Activated naive CD8-positive, alpha-beta T cell treated with anti-CD3 and anti-CD28 coated beads, Interleukin-2, amount 50 U/mL, for 16 hours (primary cell): ENCODE results near the gene RMND5A.
"Not testable (repeated sequence)": the region's sequence is repeated elsewhere in the genome, so short reads cannot be mapped to it uniquely, and the experiment has no call there.

Source experiments
- DNase-seq: peaks from one replicate; pipeline ENCODE4 v3.0.0-alpha.2; 2020; ENCODE audit warnings: low read depth, low spot score

Gene RMND5A

DNA sequence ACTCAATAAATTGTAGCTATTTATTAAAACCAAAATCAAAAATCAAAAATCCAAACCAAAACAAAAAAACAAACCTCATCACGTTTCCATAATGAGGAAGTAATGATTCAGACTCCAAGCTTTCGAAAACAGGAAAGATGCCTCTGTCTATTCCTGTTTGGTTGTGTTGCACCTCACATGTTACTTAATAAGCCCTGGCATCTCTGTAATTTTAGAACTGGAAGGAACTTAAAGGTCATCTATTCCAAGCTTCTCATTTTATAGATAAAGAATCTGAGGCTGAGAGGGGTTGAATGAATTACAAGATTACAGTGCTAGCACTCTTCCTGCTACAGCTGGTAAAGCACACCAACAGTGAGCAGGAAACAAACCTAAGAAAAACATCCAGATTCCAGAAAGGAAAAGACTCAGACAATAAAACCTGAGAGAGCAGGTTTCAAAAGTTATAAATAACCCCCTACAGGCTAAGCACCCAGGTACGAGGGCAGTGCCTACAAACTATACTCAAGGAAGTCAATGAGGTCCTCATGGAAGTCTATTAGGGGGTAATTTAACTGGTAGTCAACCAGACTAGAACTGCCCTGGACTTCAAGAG lies 5.4 kb upstream of the RMND5A start:
- DNase-seq = not testable (repeated sequence)

DNA sequence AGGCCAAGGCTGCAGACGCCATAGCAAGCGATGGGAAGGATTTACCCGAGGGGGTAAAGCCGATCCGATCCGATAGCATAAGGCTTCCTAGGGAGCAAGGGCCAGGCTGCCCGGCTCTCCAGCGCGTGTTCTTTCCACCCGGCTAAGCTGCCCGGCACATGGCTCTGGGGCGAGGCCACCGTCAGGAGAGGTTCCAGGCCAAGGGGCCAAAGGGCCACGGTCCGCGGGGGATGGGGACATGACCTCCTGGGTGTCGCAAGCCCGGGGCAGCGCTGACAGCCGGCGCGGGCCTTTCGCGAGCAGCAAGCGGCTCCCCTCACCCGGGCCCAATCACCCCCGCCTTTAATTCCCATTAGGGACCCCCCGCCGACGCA lies 841 bp upstream of the RMND5A start:
- DNase-seq = not testable (repeated sequence)

DNA sequence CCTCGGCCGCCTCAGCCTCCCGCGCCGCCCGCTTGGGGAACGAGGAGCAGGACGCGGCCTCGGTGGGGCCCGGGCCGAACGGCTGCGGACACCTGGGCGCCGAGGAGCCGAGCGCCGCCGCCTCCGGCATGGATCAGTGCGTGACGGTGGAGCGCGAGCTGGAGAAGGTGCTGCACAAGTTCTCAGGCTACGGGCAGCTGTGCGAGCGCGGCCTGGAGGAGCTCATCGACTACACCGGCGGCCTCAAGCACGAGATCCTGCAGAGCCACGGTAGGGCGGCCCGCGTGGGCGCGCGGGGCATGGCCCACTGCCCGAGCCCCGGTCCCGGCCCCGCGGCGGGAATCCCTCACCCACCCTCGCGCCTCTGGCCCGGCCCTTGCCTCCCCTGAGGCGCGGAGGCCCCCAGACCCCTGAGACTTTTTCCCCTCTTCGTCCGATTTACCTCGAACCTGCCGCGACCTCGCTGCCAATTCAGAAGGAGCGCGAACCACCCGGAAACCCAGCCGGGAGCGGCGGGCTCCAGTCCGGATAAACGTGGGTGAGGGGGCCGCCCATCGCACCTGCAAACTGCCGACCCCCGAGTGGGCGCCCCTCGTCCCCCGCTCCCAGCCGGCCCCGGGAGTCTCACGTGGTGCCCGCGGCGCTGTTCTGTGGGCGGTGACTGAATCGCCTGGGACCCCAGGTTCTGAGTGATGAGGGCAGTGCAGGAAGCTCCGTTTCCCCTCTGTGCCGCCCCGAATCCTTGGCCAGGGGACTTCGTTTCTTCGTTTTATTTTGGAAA lies 639 bp downstream of the RMND5A start:
- peak; percentile 11 for DNase-seq

DNA sequence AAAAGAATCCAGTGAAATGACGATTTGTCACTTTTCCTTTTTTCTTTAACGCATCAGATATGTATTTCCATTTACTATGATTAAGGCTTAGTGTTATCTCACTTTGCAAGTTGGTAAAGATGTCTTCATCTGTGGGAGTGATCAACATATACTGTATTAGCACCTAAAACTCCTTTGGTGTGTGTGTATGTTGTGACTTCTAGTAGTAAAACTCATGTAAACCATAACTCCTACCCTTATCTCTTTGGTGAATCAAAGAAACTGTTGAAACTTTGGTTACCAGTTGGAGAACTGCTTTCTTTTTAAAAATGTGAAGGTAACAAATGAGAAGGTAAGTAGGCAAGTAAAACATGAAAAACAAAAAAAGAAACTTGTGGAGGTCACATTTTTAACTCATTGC lies 5.6 kb downstream of the RMND5A start:
- DNase-seq = not testable (repeated sequence)

DNA sequence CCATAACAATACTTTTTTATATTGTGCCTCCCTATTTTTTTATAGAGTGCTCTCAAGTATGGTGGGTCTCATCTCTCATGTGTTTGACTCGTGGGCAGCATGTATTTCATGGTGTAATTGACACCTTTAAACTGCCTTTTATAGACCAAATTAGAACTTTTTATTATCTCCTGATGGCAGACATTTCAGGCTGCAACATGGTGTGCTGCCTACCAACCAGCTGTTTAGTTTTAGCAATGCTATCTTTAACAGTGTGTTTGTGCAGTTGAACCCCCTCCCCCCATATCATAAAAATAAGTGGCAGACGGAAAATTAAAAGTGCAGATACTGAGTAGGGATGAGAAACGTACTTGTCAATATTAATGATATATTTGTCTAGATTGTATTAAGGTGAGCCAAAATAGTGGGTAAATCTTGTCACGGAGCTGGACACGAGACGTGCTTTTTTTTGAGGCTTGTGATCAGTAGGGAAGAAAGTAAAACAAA lies 12.0 kb downstream of the RMND5A start:
- DNase-seq = not testable (repeated sequence)

DNA sequence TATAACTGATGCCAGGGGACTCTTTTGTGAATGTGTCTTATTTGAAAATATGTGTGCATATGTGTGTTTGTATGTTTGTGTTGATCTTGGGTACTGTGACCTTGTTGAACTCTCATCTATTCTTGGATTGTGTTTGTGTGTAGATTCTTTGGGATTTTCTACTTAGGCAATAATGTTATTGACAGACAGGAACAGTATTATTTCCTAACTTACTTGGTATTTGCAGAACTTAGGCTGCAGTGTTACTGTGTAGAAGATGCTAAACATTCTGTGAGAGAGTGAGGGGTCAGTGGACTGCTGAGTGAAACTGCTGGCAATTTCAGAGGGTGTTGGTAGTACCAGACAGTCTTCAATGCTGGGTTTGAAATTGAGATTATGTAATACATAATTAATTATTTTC lies 12.7 kb downstream of the RMND5A start:
- not testable (repeated sequence) for DNase-seq

DNA sequence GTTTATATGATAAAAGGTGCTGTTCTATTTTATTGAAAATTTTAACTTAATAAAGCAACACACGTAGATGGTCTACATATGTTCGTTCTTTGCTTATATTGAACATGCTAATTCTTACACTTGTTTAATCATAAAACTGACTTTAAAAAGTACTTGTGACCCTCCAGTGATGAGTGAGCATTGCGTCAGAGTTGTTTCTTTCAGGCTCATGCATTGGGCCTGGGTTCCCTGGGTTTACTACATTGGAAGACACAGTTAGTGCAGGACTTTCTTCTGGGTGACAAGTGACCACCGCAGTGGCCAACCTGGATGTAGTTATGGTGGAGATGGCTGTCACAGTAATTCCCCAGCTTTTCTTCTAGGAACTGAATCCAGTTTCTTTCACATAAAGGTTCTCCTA lies 13.4 kb downstream of the RMND5A start:
- not testable (repeated sequence) for DNase-seq

DNA sequence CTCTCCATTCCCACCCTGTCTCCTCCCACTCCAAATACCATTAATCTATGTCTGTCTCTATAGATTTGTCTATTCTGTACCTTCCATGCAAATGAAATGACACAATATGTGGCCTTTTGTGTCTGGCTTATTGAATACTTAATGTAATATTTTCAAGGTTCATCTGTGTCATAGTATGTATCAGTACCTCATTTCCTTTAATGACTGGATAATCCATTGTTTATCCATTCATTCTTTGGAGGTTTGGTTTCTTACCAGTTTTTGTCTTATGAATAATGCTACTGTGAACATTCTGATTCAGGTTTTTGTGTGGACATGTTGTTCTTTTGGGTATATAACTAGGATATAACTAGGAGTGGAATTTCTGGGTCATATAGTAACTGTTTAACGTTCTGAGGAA lies 14.8 kb downstream of the RMND5A start:
- DNase-seq = not testable (repeated sequence)

DNA sequence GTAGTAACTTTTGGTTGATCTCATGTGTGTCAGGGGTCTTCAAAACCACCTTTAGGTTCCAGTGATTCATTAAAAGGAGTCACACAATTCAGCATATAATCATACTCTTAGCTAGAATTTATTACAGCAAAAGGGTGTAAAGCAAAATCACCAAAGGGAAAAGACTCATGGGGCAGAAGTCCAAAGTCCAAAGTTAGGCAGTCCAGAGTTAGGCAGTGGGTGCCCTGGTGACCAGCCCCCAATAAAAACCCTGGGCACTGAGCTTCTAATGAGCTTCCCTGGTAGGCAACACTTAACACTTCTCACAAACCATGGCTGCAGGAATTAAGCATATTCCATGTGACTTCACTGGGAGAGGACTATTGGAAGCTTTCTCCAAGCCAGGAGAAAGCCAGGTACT lies 19.4 kb downstream of the RMND5A start:
- DNase-seq = not testable (repeated sequence)

DNA sequence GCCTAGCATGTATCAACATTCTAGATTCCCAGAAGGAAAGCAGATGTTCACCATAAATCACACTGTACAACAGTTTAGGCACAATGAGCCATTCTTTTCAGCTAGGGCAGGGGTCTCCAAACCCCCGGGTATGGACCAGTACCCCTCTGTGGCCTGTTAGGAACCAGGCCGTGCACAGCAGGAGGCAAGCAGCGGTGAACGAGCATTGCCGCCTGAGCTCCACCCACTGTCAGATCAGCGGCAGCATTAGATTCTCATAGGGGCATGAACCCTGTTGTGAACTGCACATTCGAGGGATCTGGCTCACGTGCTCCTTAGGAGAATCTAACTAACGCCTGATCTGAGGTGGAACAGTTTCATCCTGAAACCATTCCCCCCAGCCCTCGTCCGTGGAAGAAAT lies 19.8 kb downstream of the RMND5A start:
- DNase-seq = not testable (repeated sequence)

DNA sequence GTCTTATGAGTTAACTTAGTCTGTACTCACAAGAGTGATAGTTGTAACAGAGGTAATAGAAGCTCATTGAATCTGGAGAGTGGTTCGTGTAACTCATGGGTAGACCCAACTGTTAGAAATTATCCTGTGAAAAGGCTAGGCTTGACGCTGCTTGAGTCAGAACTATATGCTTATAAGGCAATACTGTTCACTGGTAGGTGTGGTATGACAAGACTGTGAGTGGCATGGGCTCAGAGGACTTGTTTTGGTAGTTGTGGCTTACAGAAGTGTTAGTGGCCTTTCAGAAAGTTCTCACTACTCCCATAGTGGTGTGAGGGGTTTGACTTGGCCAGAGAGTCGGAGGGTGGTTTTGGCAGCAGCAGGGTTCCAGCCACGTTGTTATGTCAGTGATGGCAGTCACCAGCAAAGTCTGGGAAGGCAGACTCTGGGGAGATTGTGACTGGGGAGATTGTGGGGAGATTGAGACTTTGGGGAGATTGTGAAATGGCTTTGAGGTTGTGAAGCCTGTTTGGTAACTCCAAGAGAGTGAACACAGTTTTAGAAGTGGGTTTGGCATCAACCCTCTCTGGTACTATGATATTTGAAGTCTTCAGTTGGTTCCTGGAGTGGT lies 21.9 kb downstream of the RMND5A start:
- not testable (repeated sequence) for DNase-seq

DNA sequence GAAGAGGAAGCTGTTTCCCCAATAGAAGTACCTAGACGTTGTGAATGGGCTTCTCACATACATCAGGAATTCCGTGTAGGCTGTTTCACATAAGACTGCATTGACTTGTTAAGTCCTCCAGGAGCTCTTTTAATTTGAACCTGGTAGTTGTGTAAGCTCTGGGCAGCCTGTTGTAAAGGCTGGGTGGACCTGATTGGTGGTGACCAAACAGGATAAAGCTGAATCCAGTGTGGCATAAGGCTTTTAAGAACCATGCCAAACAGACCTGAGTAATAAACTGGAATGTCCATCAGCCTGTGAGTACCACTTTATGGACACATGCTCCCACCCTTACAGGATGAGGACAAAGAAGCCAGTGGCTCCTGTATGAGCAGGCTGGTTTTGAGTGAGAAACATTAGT lies 24.1 kb downstream of the RMND5A start:
- DNase-seq = no peak

DNA sequence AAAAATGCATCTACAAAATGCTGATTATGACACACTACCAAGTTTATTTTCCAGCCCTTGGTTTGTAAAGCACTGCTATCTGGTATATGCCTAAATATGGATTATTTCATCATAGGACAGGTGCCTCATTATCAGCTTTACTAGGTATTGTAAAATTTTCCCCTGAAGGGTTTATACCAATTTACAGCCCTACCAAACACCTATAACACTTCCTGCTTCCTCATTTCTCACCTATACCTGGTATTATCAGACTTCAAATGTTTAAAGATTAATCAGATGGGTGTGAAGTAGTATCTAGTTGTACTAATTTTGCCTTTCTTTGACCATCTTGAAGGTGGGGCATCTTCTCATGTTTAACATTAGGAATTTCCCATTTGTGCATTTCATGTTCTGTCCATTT lies 26.8 kb downstream of the RMND5A start:
- DNase-seq = no peak

DNA sequence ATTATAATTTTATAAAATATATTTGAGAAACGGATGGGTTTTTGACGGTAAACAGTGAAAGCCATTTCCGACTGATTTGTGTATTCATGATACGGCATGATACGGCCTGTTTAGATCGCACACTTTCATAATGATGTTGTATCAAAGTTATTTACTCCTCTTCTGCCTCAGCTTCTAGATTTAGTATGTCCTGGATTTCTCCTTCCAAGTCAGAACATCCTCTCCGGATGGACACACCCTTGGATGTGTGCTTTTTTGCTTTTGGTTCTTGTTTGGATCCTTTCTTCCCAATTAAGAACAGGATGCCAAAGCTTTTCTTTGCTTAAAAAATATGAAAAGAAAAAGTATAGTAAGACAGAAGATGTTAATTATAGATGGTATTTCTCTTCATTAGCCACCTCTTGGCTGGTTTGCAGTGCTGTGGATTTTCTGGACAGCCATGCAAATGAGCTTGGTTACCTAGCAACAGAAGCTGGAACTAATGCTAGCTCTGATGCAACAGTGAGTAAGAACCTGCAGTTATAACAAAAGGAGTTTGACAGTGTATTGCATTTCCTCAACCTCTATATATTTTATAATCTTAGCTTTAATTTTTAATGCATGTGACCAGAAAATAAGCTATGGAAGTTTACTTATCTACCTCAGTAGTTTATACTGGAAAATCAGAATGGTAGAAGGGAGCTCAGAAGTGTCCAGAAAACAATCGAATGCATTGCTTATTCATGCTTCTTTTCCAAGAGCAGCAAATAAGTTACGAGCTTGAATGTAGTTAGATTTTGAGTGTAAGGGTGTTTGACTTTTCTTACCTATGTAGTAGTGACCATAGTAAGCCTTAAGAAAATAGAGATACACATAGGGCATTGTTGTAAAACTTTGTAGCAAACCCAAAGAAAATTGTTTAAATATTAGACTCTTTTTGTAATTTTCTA lies 27.9 kb downstream of the RMND5A start:
- DNase-seq = no peak

DNA sequence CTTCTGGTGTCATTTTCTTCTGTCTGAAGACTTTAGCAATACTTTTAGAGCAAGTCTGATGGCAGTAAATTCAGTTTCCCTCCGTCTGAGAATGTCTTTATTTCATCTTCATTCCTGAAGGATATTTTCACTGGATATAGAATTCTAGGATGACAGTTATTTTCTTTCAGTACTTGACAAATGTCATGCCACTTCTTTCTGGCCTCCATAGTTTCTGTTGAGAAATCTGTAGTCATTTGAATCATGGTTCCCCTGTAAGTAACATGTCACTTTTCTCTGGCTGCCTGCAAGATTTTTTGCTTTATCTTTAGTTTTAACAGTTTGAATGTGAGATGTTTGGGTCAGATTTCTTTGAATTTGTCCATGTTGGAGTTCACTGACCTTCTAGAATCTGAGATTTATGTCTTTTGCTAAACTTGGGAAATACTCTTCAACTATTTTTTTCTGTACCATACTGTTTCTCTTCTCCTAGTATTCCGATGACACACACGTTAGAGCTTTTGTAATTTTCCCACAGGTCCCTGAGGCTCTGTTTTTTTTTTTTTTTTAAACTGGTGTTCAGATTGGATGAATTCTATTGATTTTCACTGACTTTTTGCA lies 30.2 kb downstream of the RMND5A start:
- DNase-seq = no peak

DNA sequence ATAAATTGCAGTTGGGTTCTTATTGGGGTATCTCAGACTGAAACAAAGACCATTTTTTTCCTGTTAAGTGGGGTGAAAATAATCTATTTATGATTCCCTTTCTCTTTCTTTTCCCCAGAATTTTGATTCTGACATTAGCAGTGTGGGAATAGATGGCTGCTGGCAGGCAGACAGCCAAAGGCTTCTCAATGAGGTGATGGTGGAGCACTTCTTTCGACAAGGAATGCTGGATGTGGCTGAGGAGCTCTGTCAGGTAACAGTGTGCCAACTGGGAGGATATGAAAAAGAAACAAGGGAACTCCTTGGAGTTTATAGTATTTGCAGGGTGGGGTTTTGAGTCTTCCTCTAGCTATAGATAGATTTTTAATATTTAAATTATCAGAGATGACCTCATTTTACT lies 31.7 kb downstream of the RMND5A start:
- no peak for DNase-seq

DNA sequence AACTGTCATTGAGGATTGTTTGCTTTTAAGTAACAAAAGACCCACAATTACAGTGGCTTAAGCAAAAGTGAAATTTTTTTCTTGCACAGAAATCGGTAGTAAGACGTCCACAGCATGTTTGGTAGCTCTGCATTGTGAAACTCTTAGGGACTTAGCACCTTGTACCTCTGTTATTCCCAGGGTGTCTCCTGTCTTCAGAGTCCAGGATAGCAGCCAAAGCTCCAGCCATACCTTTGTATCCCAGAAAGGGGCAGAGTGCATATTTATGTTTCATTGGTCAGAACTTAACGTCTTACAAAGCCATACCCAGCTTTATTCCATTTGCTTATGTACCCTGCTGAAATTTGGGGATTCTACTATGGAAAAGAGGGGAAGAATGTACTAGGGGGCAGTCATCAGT lies 32.8 kb downstream of the RMND5A start:
- DNase-seq = no peak

DNA sequence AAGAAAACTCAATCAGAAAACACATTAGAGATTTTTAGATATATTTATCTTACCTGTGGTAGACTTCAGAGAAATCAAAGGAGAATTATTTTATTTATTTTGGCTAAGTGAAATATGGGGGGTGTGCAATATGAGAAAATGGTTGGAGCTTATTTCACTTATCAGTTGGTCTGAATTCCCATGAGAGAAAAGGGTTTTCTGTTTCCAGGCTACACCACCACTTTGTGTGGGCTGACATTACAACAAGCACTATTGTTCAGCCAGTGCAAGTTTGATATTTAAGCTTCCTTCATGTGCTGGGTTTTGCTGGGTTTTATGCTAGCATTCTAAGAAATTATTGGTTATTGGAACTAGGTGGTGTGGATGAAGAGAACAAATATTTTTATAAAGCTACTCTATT lies 33.5 kb downstream of the RMND5A start:
- DNase-seq = no peak

DNA sequence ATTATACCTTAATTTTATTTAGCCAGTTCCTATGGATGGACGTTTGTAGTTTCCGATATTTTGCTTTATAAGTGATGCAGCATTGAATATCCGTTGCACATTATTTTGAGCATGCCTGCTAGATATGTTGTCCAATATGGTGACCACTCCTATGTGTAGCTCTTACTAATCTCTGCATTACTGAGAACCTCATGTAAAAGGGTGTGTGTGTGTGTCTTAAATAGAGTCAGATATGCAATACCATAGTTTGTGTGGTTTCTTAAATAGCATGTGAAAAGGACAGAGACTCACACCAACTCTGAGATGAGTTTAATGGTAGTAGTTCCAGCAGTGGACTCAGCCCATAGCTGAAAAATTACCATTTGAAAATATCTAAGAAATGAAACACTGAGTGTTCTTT lies 38.3 kb downstream of the RMND5A start:
- DNase-seq = no peak

DNA sequence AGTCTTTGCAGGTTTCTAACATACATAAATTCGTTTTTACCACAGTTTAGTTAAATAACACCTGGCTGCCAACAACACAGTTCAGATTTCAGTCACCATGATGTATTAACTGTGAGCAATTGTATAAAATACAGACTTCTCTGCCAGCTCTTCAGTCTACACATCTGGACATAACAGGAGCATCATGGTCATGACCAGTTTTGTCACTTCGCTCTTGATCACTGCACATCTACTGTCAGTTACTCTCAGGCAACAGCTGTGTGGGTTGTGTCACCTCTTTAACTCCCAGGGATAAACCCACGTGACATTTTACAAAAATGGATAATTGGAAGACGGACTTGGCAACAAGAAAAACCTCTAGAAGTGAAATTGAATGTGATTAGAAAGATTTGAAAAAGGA lies 40.3 kb downstream of the RMND5A start:
- DNase-seq = no peak

DNA sequence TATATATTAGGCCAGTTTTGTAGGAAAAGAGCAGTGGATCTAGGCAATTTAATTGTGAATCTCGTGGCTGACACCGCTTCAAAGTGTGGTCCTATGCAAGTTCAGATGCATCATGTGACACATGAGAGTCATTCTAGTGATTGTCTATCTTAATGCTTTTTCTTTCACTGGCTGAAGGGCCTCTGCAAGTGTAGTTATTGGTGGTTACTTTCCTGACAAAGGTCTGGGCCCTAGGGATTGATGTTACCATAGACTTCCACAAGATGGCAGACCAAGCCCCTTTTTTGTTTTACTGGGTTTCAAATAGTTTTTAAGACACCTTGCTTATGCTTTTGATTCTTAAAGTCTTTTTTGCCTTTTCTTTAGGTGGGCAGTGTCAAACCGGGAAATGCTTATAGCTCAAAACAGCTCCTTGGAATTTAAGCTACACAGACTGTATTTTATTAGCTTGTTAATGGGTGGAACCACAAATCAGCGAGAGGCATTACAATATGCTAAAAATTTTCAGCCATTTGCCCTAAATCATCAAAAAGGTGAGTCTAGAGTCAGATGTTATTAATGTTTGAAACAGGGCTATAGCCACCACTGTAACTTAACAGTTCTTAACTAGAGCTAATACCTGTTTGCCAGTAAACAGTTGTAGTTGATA lies 44.7 kb downstream of the RMND5A start:
- no peak for DNase-seq
